Thyroid gland (tissue), 4 donors: Measurements from ENCODE around the gene UBXN6.

ENCODE experiments used
- POLR2A ChIP-seq, 2 donors: fragments of 450-650 bp; IDR thresholded peaks; one replicate each; pipeline ENCODE4 v1.6.1; 2017; ENCODE audit warnings: antibody characterized with exemption in 2 of 2, mild to moderate bottlenecking in 2 of 2, moderate library complexity in 1 of 2
- TF ChIP-seq, protein P1 (sequence below), 6 experiments: fragments of 200-600 bp in 3 of 6; fragments of 450-650 bp in 3 of 6; sonication (generic) in 3 of 6; IDR thresholded peaks; one replicate each; pipeline ENCODE4 v1.5.1; 2016 to 2019; ENCODE audit warnings: antibody characterized with exemption in 6 of 6, mild to moderate bottlenecking in 2 of 6, inconsistent platforms in 1 of 6, moderate library complexity in 1 of 6

- TF ChIP-seq, protein P1, sequence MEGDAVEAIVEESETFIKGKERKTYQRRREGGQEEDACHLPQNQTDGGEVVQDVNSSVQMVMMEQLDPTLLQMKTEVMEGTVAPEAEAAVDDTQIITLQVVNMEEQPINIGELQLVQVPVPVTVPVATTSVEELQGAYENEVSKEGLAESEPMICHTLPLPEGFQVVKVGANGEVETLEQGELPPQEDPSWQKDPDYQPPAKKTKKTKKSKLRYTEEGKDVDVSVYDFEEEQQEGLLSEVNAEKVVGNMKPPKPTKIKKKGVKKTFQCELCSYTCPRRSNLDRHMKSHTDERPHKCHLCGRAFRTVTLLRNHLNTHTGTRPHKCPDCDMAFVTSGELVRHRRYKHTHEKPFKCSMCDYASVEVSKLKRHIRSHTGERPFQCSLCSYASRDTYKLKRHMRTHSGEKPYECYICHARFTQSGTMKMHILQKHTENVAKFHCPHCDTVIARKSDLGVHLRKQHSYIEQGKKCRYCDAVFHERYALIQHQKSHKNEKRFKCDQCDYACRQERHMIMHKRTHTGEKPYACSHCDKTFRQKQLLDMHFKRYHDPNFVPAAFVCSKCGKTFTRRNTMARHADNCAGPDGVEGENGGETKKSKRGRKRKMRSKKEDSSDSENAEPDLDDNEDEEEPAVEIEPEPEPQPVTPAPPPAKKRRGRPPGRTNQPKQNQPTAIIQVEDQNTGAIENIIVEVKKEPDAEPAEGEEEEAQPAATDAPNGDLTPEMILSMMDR (IDR thresholded peaks at IDR 0.05), result no peak
- TF ChIP-seq POLR2A (IDR thresholded peaks at IDR 0.05), result no peak
Observed at GRCh38 chr19:4505570-4506448, 48.2 kb upstream of the UBXN6 start.
